Pancreas (tissue), 10 donors: Measurements from ENCODE around the gene UBXN10. TPM values are rescaled to one million over a fixed set of nuclear protein-coding genes. Genes with fewer than 3 reads are reported as not detected.
A peak's percentile ranks its signal among the peaks of the same experiment; 100 is the strongest.

Experiments used
- ATAC-seq, 4 donors: fragments of 200-7000 bp; cut with Tn5 transposase; one replicate each; pipeline versions ENCODE4 v1.8.0 to v1.9.1; 2020; ENCODE audit warnings: mild to moderate bottlenecking in 4 of 4, moderate library complexity in 4 of 4
- DNase-seq, 6 donors: peaks; one replicate each; pipeline ENCODE4 v3.0.0-alpha.2; 2020
- FAIRE-seq: peaks from 2 replicates; lab custom pipeline; 2012; peaks lifted over from hg19 to GRCh38; lab: Jason Lieb, UNC
- H3K27ac ChIP-seq, 4 donors: fragments of 200-600 bp; sonication (generic); 1 replicate in 3 of 4; 2 replicates in 1 of 4; pipeline versions ENCODE4 v1.5.0 to v1.8.0; 2020
- H3K27me3 ChIP-seq, 4 donors: fragments of 200-600 bp; one replicate each; pipeline ENCODE4 v1.8.0; 2021
- H3K36me3 ChIP-seq, 3 donors: fragments of 200-600 bp; sonication (generic) in 1 of 3; one replicate each; pipeline versions ENCODE4 v1.5.0 to v1.8.0; 2020 to 2021
- H3K4me1 ChIP-seq, 3 donors: fragments of 200-600 bp; one replicate each; pipeline ENCODE4 v1.8.0; 2021
- H3K4me3 ChIP-seq, 4 donors: fragments of 200-600 bp; sonication (generic) in 2 of 4; one replicate each; pipeline versions ENCODE4 v1.5.0 to v1.8.0; 2020 to 2021
- H3K9me3 ChIP-seq, 4 donors: fragments of 200-600 bp; one replicate each; pipeline ENCODE4 v1.8.0; 2021
- CTCF ChIP-seq, 4 donors: fragments of 200-600 bp; sonication (generic) in 3 of 4; IDR thresholded peaks; one replicate each; pipeline versions ENCODE4 v1.5.0 to v1.8.0; 2021; ENCODE audit warnings: antibody characterized with exemption in 4 of 4
- WGBS, 2 donors: extraction: QIAGEN DNeasy Blood & Tissue Kit; methylation state at CpG; one replicate each; pipeline ENCODE4 v1.1.7; 2013; 5-methylcytosine and 5-hydroxymethylcytosine counted together
- intact Hi-C, 3 donors: fragments of 100-400 bp; cut with DNase I; formaldehyde crosslinking; loops; one replicate each; pipeline versions ENCODE4 v1.11.1 to v1.14.2; 2022
- polyA plus RNA-seq, 2 donors: library from polyadenylated mRNA; stranded (reverse); fragments of 200-250 nt; gene quantifications; one replicate each; pipeline ENCODE4 v1.2.3, GENCODE V29; 2013
- total RNA-seq, 6 donors: library from RNA; stranded (reverse); fragmentation: NEBNext Ultra II Directional in 4 of 6; extraction: Animal tissue kit (Norgen Biotek cat#: 25700) in 4 of 6; gene quantifications; one replicate each; pipeline versions ENCODE4 v1.2.1 to v1.2.4, GENCODE V29; 2021 to 2023
- donor health status: healthy with polysubstance abuse.
- donor health status: DM: no; HTN: no; CAD: no; lungs with moderate emphysema.
- donor health status: DM: no; HTN: no; CAD: no.
- donor health status: control.
- donor health status: control.
- donor health status: Bipolar disorder and iron deficiency.
- donor health status: DM: yes; HTN: yes; CAD: no.
- donor health status: DM: no; HTN: no; CAD: no.
- donor health status: DM: no; HTN: no; CAD: no.
- donor health status: DM: yes; HTN: yes; CAD: no.

The UBXN10 gene
- total and polyA plus RNA-seq, 8 donors, result 0.54 to 2.4 (median 0.75) TPM

DNA sequence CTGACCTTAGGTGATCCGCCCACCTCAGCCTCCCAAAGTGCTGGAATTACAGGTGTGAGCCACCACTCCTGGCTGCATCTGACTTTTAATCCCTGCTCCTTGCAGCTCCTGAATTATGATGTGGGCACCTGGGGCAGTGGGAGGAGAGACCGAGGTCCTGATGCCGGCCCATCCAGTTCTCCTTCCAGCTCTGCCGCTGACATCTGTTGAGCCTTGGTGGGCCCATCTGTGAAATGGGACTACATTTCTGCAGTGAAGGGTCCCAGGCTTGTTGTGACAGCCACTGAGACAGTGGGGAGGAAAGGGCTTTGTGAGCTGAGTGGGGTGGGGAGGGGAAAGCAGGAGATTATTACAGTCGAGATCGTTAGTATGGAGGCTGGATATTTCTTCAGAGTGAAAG, 34.9 kb upstream of the UBXN10 start:
- 76 to 87% methylated on average over 5 to 6 of the region's 6 CpGs for WGBS, 2 donors
- H3K27me3 ChIP-seq, result no peaks in the 10 kb centered on the region
- no peaks in the 10 kb centered on the region for H3K9me3 ChIP-seq
- FAIRE-seq (no peak), ATAC-seq (no peak), DNase-seq (peak in 1 of 6 donors; percentile 20)
- TF ChIP-seq CTCF (IDR thresholded peaks at IDR 0.05), result no peak
- intact Hi-C loops, result no loop called here
- no peak overlapping the region for H3K4me3 ChIP-seq
- H3K27ac ChIP-seq, result no peak overlapping the region
- peaks cover 0 to 19% (median 4%) of the 10 kb centered on the region in 3 donors for H3K4me1 ChIP-seq
- no peaks in the 10 kb centered on the region for H3K36me3 ChIP-seq

- H3K9me3 ChIP-seq, result no peaks in the 10 kb centered on the region
- FAIRE-seq (no peak), ATAC-seq (peak; percentile 93 to 94 (median 94)), DNase-seq (peak; percentile 67 to 91 (median 82))
- peaks cover 0 to 19% (median 4%) of the 10 kb centered on the region in 3 donors for H3K4me1 ChIP-seq
- intact Hi-C loops, result no loop called here
- peak overlapping the region in 3 of 4 donors; percentile 5 to 40 (median 27) for H3K4me3 ChIP-seq
- no peaks in the 10 kb centered on the region for H3K27me3 ChIP-seq
- H3K36me3 ChIP-seq, result no peaks in the 10 kb centered on the region
- H3K27ac ChIP-seq, result no peak overlapping the region
- WGBS, 2 donors, result 4% methylated on average over 29 of the region's 29 CpGs
- peak; percentile 92 to 95 (median 93) for TF ChIP-seq CTCF (IDR thresholded peaks at IDR 0.05)
Observed at GRCh38 chr1:20151906-20152598, 33.8 kb upstream of the UBXN10 start.

GRCh38 chr1:20152599-20152930, 33.3 kb upstream of the UBXN10 start:
- DNase-seq (no peak), FAIRE-seq (no peak), ATAC-seq (peak in 1 of 4 donors; percentile 3)
- peak overlapping the region in 2 of 4 donors; percentile 27 to 40 for H3K4me3 ChIP-seq
- no peak for TF ChIP-seq CTCF (IDR thresholded peaks at IDR 0.05)
- 43 to 61% methylated on average over 7 of the region's 7 CpGs for WGBS, 2 donors
- peaks cover 0 to 19% (median 4%) of the 10 kb centered on the region in 3 donors for H3K4me1 ChIP-seq
- peak overlapping the region in 2 of 4 donors; percentile 22 to 54 for H3K27ac ChIP-seq
- intact Hi-C loops, result no loop called here
- H3K9me3 ChIP-seq, result no peaks in the 10 kb centered on the region
- H3K27me3 ChIP-seq, result no peaks in the 10 kb centered on the region
- H3K36me3 ChIP-seq, result no peaks in the 10 kb centered on the region

GRCh38 chr1:20153000-20153418, 32.9 kb upstream of the UBXN10 start:
- Histone ChIP-seq H3K36me3 (no peaks in the 10 kb centered on the region), H3K4me1 (peaks cover 0 to 19% (median 4%) of the 10 kb centered on the region in 3 donors), H3K4me3 (no peak overlapping the region), H3K27me3 (no peaks in the 10 kb centered on the region), H3K27ac (peak overlapping the region in 2 of 4 donors; percentile 22 to 54), H3K9me3 (no peaks in the 10 kb centered on the region)
- ATAC-seq (peak in 3 of 4 donors; percentile 23 to 65 (median 46)), DNase-seq (peak in 2 of 6 donors; percentile 28 to 61), FAIRE-seq (no peak)
- no peak for TF ChIP-seq CTCF (IDR thresholded peaks at IDR 0.05)
- intact Hi-C loops, result no loop called here
- 79 to 81% methylated on average over 6 of the region's 6 CpGs for WGBS, 2 donors

- peak in 1 of 6 donors; percentile 51 for DNase-seq
- peaks cover 0 to 19% (median 4%) of the 10 kb centered on the region in 3 donors for H3K4me1 ChIP-seq
- no peaks in the 10 kb centered on the region for H3K9me3 ChIP-seq
- H3K4me3 ChIP-seq, result peak overlapping the region in 2 of 4 donors; percentile 20 to 28
- intact Hi-C loops, result no loop called here
- WGBS, 2 donors, result 40 to 44% methylated on average over 18 of the region's 18 CpGs
- no peaks in the 10 kb centered on the region for H3K36me3 ChIP-seq
- H3K27me3 ChIP-seq, result no peaks in the 10 kb centered on the region
- no peak for TF ChIP-seq CTCF (IDR thresholded peaks at IDR 0.05)
- no peak for FAIRE-seq
- peak in 3 of 4 donors; percentile 5 to 25 (median 25) for ATAC-seq
- H3K27ac ChIP-seq, result peak overlapping the region in 2 of 4 donors; percentile 54 to 58
Observed at GRCh38 chr1:20154301-20154831, 31.5 kb upstream of the UBXN10 start.
